Activated T-cell treated with anti-CD3 and anti-CD28 coated beads, Interleukin-2, amount 50 U/mL, for 48 hours (primary cell): Measurements from ENCODE around the gene PACSIN2.

Experiments
- DNase-seq, 2 experiments: peaks; one replicate each; pipeline ENCODE4 v3.0.0-alpha.2; 2020

Gene PACSIN2

GRCh38 chr22:42855721-42856120 lies 159.2 kb downstream of the PACSIN2 start:
- no peak for DNase-seq

DNA sequence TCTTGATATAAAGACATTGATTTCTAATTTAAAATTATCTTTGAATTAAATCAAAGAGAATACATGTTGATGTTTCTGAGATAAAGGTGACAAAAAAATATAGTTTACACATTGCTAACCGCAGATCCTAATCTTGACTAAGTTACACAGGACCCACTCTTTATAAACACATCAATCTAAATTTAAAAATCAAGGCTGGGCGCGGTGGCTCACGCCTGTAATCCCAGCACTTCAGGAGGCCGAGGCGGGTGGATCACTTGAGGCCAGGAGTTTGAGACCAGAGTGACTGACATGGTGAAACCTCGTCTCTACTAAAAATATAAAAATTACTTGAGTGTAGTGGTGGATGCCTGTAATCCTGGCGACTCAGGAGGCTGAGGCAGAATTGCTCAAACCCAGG lies 159.7 kb downstream of the PACSIN2 start:
- no peak for DNase-seq

DNA sequence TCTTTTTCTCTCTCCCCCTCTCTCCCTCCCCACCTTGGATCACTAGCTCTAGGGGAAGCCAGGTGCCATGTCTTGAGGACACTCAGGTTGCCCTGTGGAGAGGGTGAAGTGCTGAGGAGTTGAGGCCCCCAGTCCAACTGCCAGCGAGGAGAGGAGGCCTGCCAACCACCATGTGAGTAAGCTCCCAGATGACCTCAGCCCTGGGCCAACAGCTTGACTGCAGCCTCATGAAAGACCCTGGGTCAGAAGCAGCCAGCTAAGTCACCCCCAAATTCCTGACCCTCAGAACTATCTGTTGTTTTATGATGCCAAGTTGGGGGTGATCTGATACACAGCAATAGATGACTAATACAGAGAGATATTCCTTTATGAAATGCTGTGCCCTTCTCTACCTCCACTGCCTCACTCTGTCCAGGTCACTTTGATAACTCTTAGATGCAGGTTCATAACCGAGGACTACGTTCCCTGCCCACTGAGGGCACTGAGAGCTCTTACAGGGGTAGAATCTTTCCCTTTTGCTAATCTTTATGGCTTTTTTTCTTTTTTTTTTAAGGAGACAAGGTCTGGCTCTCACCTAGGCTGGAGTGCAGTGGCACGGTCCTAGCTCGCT lies 165.9 kb downstream of the PACSIN2 start:
- DNase-seq: no peak

GRCh38 chr22:42847110-42847509 lies 167.8 kb downstream of the PACSIN2 start:
- DNase-seq: no peak

GRCh38 chr22:42844756-42845155 lies 170.2 kb downstream of the PACSIN2 start:
- no peak for DNase-seq

DNA sequence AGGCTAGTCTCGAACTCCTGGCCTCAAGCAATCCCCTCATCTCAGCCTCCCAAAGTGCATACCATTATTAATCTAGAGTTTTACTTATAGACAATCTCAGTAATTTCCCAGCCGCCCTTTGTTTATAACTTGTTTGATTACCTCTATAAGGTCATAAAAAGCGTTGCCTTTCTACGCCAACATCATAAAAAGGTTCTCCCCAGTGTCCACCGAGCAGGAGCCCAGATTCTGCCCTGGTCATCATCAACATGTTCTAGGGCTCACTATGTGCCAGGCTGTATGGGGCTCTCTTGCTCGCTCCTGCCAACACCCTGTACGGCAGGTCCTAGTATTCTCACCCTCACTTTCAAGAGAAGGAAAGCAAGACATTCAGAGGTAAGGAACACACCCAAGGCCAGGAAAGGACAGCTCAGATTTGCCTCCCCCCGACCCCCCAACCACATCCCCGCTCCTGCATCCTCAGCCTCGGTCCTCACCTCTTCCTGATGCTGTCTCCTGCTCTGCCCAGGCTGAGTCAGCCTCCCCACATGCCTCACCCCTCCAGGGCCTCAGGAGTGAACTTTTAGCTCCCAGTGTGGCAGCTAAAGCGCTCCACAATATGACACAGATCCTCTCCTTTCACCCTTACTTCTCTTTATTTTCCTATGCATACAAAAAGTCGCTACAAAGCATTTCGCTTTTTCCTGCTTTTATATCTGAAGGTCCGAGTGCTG lies 172.1 kb downstream of the PACSIN2 start:
- no peak for DNase-seq

DNA sequence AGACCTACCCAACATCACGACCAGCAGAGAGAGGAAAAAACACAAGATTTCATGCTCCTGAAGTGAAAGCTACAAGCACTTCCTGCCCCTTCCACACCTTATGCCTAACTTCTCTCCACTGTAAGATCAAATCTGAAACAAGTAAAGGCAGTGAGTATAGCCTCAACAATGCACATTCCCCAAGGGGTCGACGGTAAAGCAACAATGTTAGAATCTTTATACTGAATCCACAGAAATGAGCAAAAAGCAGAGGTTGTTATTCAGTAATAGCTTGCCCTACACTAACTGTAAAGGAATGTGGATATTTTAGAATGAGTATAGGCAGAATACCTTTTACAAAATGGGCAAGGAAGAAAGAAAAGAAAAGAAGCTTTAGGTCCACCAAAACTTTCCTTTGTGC lies 173.5 kb downstream of the PACSIN2 start:
- no peak for DNase-seq

GRCh38 chr22:42837556-42837955 lies 177.4 kb downstream of the PACSIN2 start:
- DNase-seq: no peak

GRCh38 chr22:42836026-42836425 lies 178.9 kb downstream of the PACSIN2 start:
- no peak for DNase-seq

DNA sequence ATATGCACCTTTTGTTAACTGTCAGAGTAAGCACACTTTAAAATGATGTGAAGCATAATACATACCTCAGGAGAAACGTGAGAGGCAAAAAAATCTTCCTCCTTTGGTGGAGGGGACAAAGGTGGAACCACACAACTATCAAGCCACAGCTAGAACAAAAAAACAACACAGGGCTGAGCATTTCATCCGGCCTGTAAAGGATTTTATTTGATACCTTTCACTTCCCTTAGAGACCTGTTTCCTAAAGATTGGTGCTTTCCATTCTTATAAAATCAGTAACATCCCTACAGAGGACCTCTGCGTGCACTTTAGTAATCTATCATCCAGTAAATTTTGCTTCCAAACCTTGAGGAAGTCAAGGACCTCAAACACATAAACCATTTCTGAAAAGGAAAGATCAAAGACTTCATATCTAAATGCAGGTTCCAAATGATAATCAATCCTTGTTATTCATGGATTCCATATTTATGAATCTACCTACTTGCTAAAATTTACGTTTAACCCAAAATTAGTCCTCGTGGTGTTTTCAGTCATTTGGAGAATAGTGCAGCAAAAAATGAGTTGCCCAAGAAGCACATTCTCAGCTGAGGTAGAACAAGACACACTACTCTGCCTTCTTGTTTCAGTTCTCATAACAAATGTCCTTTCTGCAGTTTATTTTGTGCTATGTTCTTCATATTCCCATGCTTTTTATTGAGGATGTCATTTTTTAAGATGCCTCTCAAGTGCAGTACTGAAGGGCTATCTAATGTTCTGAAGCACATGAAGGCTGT lies 180.6 kb downstream of the PACSIN2 start:
- no peak for DNase-seq

- DNase-seq: no peak
These were observed 181.8 kb downstream of the PACSIN2 start for GRCh38 chr22:42833104-42833503.

DNA sequence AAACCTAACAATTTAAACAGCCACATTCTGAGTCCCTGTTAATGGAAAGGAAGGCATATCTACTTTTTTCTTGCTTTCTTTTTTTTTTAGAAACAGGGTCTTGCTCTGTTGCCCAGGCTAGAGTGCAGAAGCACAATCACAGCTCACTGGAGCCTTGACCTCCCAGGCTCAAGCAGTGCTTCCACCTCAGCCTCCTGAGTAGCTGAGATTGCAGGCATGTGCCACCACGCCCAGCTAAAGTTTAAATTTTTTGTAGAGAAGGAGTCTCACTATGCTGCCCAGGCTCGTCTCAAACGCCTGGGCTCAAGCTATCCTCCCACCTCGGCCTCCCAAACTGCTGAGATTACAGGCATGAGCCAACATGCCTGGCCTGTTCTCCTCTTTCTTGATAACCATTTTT lies 183.2 kb downstream of the PACSIN2 start:
- DNase-seq: no peak

DNA sequence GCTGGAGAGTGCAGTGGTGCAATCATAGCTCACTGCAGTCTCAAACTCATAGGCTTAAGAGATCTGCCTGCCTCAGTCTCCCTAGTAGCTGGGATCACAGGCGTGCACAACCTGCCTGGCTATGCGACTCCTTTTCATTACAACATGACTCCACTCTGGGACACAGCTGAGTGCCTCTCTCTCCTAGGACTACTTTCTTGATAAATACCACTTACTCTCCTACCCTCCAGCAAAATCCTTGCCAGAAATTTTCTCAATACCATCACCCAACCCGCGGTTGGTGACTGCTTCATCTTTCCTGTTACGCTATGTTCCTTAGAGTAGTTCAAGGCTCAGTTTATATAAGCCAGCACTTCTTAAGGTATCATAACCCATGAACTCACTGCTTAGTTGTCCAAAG lies 184.8 kb downstream of the PACSIN2 start:
- DNase-seq: no peak

GRCh38 chr22:42829302-42829701 lies 185.6 kb downstream of the PACSIN2 start:
- DNase-seq: no peak

DNA sequence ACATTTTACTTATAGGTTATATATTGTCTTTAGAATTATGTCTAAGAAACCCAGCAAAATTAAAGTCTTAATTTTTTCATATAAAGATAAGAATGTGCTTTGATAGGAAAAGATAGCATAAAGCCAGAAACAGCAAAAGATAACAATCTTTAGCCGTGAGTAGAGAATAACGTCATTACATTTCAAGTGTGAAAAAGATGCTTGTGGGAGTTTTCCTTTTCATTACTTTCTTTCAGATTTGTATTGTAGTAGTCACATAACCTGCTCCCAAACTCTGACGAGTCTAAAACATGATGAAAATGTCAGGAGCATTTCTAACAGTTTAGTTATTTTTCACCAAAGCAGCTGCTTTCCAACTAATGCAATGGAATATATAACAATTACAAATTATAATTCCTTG lies 189.2 kb downstream of the PACSIN2 start:
- DNase-seq: no peak

GRCh38 chr22:42821386-42821785 lies 193.6 kb downstream of the PACSIN2 start:
- DNase-seq: no peak

DNA sequence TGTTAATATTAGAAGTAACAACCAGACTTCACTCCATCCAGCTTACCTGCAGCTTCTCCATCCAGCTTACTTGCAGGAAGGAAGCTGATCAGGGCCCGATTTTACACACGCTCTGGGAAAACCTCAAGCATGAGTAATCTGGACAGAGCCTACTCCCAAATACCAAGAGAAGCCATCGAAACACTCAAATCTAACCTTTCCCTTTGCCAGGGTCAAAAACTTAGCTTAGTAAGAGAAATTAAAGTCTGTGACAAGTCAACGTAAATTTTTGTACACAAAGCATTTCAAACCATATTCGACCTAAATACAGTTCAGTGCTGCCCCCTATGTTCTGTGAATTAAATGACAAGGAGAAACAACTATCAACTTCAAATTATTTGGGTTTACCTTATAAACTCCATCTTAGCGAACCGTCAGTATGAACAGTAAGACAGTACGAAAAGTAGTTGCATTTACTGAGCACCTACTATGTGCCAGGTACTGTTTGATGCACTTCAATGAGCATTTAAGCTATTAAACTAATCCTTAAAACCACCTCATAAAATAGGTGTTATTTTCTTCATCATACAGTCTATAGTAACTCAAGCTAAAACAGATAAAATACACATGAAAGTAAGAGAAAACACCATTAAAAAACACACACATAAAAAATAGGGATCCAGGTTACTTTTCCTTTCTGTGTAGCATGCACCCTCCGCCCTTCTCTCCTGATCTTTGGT lies 194.7 kb downstream of the PACSIN2 start:
- DNase-seq: no peak
